Stimulated activated CD4-positive, alpha-beta T cell treated with anti-CD3 and anti-CD28 coated beads, Interleukin-4, amount 100 ng/mL, for 1 hour (primary cell): ENCODE results near the gene ZXDC.

Experiments
- DNase-seq: peaks from one replicate; pipeline ENCODE4 v3.0.0-alpha.2; 2020

Gene ZXDC

GRCh38 chr3:126432361-126433104 is 43.2 kb downstream of the ZXDC start:
- DNase-seq, result no peak

- no peak for DNase-seq
Measured at GRCh38 chr3:126431103-126431534, 44.6 kb downstream of the ZXDC start.

- no peak for DNase-seq
Measured at GRCh38 chr3:126424751-126425150, 50.9 kb downstream of the ZXDC start.

- DNase-seq, result no peak
Measured at GRCh38 chr3:126424039-126424717, 51.5 kb downstream of the ZXDC start.

GRCh38 chr3:126423191-126424038 is 52.3 kb downstream of the ZXDC start:
- DNase-seq, result no peak

- DNase-seq, result no peak
Measured at GRCh38 chr3:126422571-126423091, 53.1 kb downstream of the ZXDC start.

- no peak for DNase-seq
Measured at GRCh38 chr3:126422121-126422520, 53.6 kb downstream of the ZXDC start.

- DNase-seq, result no peak
Measured at GRCh38 chr3:126421573-126422119, 54.0 kb downstream of the ZXDC start.

- no peak for DNase-seq
Measured at GRCh38 chr3:126419886-126420786, 55.6 kb downstream of the ZXDC start.

GRCh38 chr3:126419151-126419703 is 56.5 kb downstream of the ZXDC start:
- no peak for DNase-seq

- no peak for DNase-seq
Measured at GRCh38 chr3:126418661-126419131, 57.0 kb downstream of the ZXDC start.

- DNase-seq, result no peak
Measured at GRCh38 chr3:126417981-126418530, 57.6 kb downstream of the ZXDC start.

GRCh38 chr3:126417515-126417914 is 58.2 kb downstream of the ZXDC start:
- no peak for DNase-seq

GRCh38 chr3:126416943-126417342 is 58.7 kb downstream of the ZXDC start:
- DNase-seq, result no peak

GRCh38 chr3:126415661-126416591 is 59.8 kb downstream of the ZXDC start:
- no peak for DNase-seq

- no peak for DNase-seq
Measured at GRCh38 chr3:126414961-126415660, 60.6 kb downstream of the ZXDC start.

- no peak for DNase-seq
Measured at GRCh38 chr3:126414406-126414805, 61.3 kb downstream of the ZXDC start.

- no peak for DNase-seq
Measured at GRCh38 chr3:126413693-126414080, 62.0 kb downstream of the ZXDC start.
